Endometrium (tissue), 2 donors: ENCODE results near the gene MAPKAP1.

ENCODE experiments used
- FAIRE-seq: peaks from 2 replicates; lab custom pipeline; 2012; peaks lifted over from hg19 to GRCh38; lab: Jason Lieb, UNC
- donor health status: control.
- donor health status: control.

The MAPKAP1 gene

GRCh38 chr9:125484350-125485282 is 222.4 kb downstream of the MAPKAP1 start:
- no peak for FAIRE-seq

GRCh38 chr9:125483697-125484096 is 223.3 kb downstream of the MAPKAP1 start:
- no peak for FAIRE-seq

GRCh38 chr9:125479846-125480615 is 227.0 kb downstream of the MAPKAP1 start:
- no peak for FAIRE-seq

- FAIRE-seq = no peak
These were observed 229.9 kb downstream of the MAPKAP1 start for GRCh38 chr9:125477089-125477544.

GRCh38 chr9:125476645-125477044 is 230.4 kb downstream of the MAPKAP1 start:
- no peak for FAIRE-seq

GRCh38 chr9:125475385-125475784 is 231.6 kb downstream of the MAPKAP1 start:
- FAIRE-seq = no peak

- FAIRE-seq = no peak
These were observed 233.9 kb downstream of the MAPKAP1 start for GRCh38 chr9:125472926-125473701.

GRCh38 chr9:125472562-125472925 is 234.5 kb downstream of the MAPKAP1 start:
- FAIRE-seq = no peak

GRCh38 chr9:125470767-125471580 is 236.0 kb downstream of the MAPKAP1 start:
- no peak for FAIRE-seq

- no peak for FAIRE-seq
These were observed 236.8 kb downstream of the MAPKAP1 start for GRCh38 chr9:125470189-125470588.

- no peak for FAIRE-seq
These were observed 238.4 kb downstream of the MAPKAP1 start for GRCh38 chr9:125468646-125469045.

GRCh38 chr9:125467116-125467740 is 239.8 kb downstream of the MAPKAP1 start:
- FAIRE-seq = no peak

- FAIRE-seq = no peak
These were observed 240.6 kb downstream of the MAPKAP1 start for GRCh38 chr9:125466411-125466810.

GRCh38 chr9:125464591-125465385 is 242.2 kb downstream of the MAPKAP1 start:
- FAIRE-seq = no peak

- FAIRE-seq = no peak
These were observed 243.1 kb downstream of the MAPKAP1 start for GRCh38 chr9:125463926-125464325.

GRCh38 chr9:125462861-125463291 is 244.1 kb downstream of the MAPKAP1 start:
- no peak for FAIRE-seq

- FAIRE-seq = no peak
These were observed 245.3 kb downstream of the MAPKAP1 start for GRCh38 chr9:125461636-125462190.

- FAIRE-seq = no peak
These were observed 245.9 kb downstream of the MAPKAP1 start for GRCh38 chr9:125460883-125461635.

GRCh38 chr9:125460346-125460745 is 246.7 kb downstream of the MAPKAP1 start:
- no peak for FAIRE-seq
